ENCODE measurements around the gene TENM4. TPM values are rescaled to one million over a fixed set of nuclear protein-coding genes. Genes with fewer than 3 reads are reported as not detected.

Gene TENM4
- total RNA-seq, 1 experiment from 2014 or later: 0.39 TPM

DNA sequence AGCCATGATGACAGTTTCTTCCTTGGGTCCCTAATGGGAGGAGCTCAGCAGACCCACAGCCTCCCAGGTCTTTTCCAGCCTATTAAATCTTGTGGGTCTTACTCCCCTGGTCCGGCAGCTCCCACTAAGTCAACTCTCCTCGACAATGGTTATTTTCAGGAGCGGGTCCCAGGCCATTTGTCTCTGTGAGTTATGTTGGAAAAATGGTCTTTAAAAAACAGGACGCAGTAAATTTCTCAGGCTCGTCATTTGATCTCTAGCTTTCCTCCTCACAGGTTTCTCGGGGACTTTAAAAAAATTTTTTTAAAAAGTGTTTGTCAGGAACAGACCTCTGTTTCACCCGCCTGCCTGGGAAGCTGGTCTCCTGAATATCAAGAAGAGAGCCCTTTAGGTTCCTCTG, 468.7 kb downstream of the TENM4 start:
- Histone ChIP-seq H3K27ac (ENCODE audit: low read length) (no peak overlapping the region), H3K9me3 (ENCODE audit: control insufficient read depth, insufficient read depth, low read depth, low read length) (no peaks in the 10 kb centered on the region), H3K4me1 (ENCODE audit: control insufficient read depth, insufficient read depth, low read length) (no peaks in the 10 kb centered on the region), H3K36me3 (ENCODE audit: control insufficient read depth, insufficient read depth, low read length) (no peaks in the 10 kb centered on the region), H3K27me3 (ENCODE audit: control insufficient read depth, insufficient read depth, low read length) (peaks cover 5% of the 10 kb centered on the region), H3K4me3 (ENCODE audit: low read depth in 2 of 2, low read length in 2 of 2) (no peak overlapping the region)
- intact Hi-C loops (cut with micrococcal nuclease; ENCODE audit: unreplicated experiment): no loop called here
- no TSS peak for BruUV-seq (replicated peaks)
- ATAC-seq (no peak), DNase-seq (ENCODE audit: low read depth, low spot score) (no peak)
- CTCF ChIA-PET: no interaction called here
- POLR2A ChIA-PET: no interaction called here
- in situ Hi-C loops (cut with HindIII; ENCODE audit: low pct_unique_long_range_greater_than_20kb, low sequenced_read_pairs): no loop called here
- TF ChIP-seq, protein P1, sequence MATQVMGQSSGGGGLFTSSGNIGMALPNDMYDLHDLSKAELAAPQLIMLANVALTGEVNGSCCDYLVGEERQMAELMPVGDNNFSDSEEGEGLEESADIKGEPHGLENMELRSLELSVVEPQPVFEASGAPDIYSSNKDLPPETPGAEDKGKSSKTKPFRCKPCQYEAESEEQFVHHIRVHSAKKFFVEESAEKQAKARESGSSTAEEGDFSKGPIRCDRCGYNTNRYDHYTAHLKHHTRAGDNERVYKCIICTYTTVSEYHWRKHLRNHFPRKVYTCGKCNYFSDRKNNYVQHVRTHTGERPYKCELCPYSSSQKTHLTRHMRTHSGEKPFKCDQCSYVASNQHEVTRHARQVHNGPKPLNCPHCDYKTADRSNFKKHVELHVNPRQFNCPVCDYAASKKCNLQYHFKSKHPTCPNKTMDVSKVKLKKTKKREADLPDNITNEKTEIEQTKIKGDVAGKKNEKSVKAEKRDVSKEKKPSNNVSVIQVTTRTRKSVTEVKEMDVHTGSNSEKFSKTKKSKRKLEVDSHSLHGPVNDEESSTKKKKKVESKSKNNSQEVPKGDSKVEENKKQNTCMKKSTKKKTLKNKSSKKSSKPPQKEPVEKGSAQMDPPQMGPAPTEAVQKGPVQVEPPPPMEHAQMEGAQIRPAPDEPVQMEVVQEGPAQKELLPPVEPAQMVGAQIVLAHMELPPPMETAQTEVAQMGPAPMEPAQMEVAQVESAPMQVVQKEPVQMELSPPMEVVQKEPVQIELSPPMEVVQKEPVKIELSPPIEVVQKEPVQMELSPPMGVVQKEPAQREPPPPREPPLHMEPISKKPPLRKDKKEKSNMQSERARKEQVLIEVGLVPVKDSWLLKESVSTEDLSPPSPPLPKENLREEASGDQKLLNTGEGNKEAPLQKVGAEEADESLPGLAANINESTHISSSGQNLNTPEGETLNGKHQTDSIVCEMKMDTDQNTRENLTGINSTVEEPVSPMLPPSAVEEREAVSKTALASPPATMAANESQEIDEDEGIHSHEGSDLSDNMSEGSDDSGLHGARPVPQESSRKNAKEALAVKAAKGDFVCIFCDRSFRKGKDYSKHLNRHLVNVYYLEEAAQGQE (IDR thresholded peaks at IDR 0.05; ENCODE audit: insufficient read depth in 1 of 2, low read depth in 2 of 2, low read length in 1 of 2): no peak
- TF ChIP-seq, protein P2, sequence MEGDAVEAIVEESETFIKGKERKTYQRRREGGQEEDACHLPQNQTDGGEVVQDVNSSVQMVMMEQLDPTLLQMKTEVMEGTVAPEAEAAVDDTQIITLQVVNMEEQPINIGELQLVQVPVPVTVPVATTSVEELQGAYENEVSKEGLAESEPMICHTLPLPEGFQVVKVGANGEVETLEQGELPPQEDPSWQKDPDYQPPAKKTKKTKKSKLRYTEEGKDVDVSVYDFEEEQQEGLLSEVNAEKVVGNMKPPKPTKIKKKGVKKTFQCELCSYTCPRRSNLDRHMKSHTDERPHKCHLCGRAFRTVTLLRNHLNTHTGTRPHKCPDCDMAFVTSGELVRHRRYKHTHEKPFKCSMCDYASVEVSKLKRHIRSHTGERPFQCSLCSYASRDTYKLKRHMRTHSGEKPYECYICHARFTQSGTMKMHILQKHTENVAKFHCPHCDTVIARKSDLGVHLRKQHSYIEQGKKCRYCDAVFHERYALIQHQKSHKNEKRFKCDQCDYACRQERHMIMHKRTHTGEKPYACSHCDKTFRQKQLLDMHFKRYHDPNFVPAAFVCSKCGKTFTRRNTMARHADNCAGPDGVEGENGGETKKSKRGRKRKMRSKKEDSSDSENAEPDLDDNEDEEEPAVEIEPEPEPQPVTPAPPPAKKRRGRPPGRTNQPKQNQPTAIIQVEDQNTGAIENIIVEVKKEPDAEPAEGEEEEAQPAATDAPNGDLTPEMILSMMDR (IDR thresholded peaks at IDR 0.05): no peak
- TF ChIP-seq TCF7L2 (IDR thresholded peaks at IDR 0.05; ENCODE audit: low read depth, low read length) (no peak), POLR2AphosphoS5 (IDR thresholded peaks at IDR 0.05; ENCODE audit: low read depth, low read length) (no peak), SIN3A (IDR thresholded peaks at IDR 0.05; ENCODE audit: borderline replicate concordance, insufficient read depth, low read depth, low read length) (no peak)

DNA sequence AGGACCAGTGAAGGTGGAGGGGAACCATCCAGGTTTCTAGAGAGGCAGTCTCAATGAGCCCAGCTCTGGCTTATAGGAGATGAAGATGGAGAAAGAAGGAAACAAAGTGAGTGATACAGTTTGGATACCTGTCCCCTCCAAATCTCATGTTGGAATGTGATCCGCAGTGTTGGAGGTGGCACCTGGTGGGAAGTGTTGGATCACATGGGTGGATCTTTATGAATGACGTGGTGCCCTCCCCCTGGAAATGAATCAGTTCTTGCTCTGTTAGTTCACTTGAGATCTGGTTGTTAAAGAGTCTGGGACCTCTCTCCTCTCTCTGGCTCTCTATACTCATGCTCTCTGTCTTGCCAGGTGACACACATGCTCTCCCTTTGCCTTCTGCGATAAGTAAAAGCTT, 473.0 kb downstream of the TENM4 start:
- CTCF ChIA-PET: no interaction called here
- Histone ChIP-seq H3K9me3 (ENCODE audit: control insufficient read depth, insufficient read depth, low read depth, low read length) (no peaks in the 10 kb centered on the region), H3K4me3 (ENCODE audit: low read depth in 2 of 2, low read length in 2 of 2) (no peak overlapping the region), H3K36me3 (ENCODE audit: control insufficient read depth, insufficient read depth, low read length) (no peaks in the 10 kb centered on the region), H3K4me1 (ENCODE audit: control insufficient read depth, insufficient read depth, low read length) (no peaks in the 10 kb centered on the region), H3K27me3 (ENCODE audit: control insufficient read depth, insufficient read depth, low read length) (peaks cover 5% of the 10 kb centered on the region), H3K27ac (ENCODE audit: low read length) (no peak overlapping the region)
- TF ChIP-seq, protein P2 (IDR thresholded peaks at IDR 0.05): no peak
- TF ChIP-seq POLR2AphosphoS5 (IDR thresholded peaks at IDR 0.05; ENCODE audit: low read depth, low read length): no peak
- TF ChIP-seq, protein P1 (IDR thresholded peaks at IDR 0.05; ENCODE audit: insufficient read depth in 1 of 2, low read depth in 2 of 2, low read length in 1 of 2): no peak
- no peak for ATAC-seq
- POLR2A ChIA-PET: no interaction called here
- no TSS peak for BruUV-seq (replicated peaks)
- in situ Hi-C loops (cut with HindIII; ENCODE audit: low pct_unique_long_range_greater_than_20kb, low sequenced_read_pairs): no loop called here
- no peak for DNase-seq (ENCODE audit: low read depth, low spot score)
- intact Hi-C loops (cut with micrococcal nuclease; ENCODE audit: unreplicated experiment): no loop called here
